Activated naive CD4-positive, alpha-beta T cell treated with anti-CD3 and anti-CD28 coated beads, Interleukin-2, amount 50 U/mL, for 72 hours (primary cell): Measurements from ENCODE around the gene MLYCD. TPM values are rescaled to one million over a fixed set of nuclear protein-coding genes. Genes with fewer than 3 reads are reported as not detected.
A peak's percentile ranks its signal among the peaks of the same experiment; 100 is the strongest.

Experiments
- ATAC-seq, 2 donors: fragments of 150-1000 bp; cut with Tn5 transposase; 2 replicates each; pipeline ENCODE4 v1.10.0; 2021; ENCODE audit warnings: mild to moderate bottlenecking in 2 of 2, moderate library complexity in 2 of 2
- DNase-seq, 2 donors: peaks; one replicate each; pipeline ENCODE4 v3.0.0; 2021 to 2022; ENCODE audit warnings: low spot score in 2 of 2
- H3K27ac Mint-ChIP-seq, 2 donors: one replicate each; pipeline ENCODE4 v1.8.0; 2022; ENCODE audit warnings: mild to moderate bottlenecking in 2 of 2, mixed read lengths in 2 of 2
- H3K36me3 Mint-ChIP-seq, 2 donors: one replicate each; pipeline ENCODE4 v1.8.0; 2022; ENCODE audit warnings: mixed read lengths in 2 of 2
- H3K9me3 Mint-ChIP-seq, 2 donors: one replicate each; pipeline ENCODE4 v1.8.0; 2022; ENCODE audit warnings: mixed read lengths in 2 of 2
- total RNA-seq, 2 donors: library from RNA; stranded (reverse); gene quantifications; one replicate each; pipeline ENCODE4 v1.2.3, GENCODE V29; 2022

The MLYCD gene
- total RNA-seq, 2 donors from 2014 or later = 2.3 to 3.3 TPM

DNA sequence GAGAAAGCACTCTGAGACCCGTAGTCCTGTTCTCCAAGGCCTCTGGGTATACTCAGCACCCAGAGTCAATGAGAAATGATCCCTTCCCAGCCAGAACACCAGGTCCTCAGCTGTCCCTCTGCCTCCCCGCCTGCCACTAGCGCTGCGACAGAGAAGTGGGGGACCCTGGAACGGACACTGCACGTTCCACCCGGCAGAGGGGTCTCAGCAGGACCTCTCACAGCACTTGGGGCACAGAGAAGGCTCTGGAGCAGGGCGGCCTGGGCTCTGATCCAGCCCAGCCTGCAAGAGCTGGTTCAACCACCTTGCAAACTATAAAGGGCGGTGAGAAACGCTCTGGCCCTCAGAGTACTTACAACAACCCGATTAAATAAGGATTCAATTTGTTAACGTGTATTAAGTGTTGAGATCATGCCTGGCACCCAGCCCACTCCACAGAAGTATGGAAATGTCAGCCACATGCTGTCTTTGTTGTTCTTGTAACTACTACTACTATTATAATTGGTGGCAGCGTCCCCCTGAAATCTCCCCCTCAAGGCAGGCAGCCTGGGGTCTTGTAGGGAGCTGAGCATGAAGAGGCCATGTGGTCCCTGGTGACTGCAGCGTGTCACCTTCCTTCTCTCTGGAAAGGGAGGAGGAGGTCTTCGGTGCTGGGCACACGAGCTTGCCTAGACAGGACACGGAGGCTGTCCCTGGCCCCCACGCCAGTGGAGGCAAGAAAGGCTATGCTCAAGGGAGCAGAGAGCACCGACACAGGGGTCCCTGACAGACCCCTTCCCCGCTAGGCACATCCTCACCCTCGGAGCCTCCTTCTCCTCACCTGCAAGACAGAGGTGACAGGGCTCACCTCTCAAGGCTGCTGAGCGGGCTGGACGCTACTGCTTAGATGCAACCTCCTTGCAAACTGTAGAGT lies 56.6 kb downstream of the MLYCD start:
- no peak for ATAC-seq
- Mint-ChIP-seq H3K27ac (no peak overlapping the region), H3K9me3 (no peaks in the 10 kb centered on the region), H3K36me3 (no peaks in the 10 kb centered on the region)
- DNase-seq = no peak

GRCh38 chr16:83956336-83957289 lies 57.7 kb downstream of the MLYCD start:
- peak; percentile 77 to 84 for DNase-seq
- Mint-ChIP-seq H3K9me3 (no peaks in the 10 kb centered on the region), H3K27ac (peak overlapping the region in 1 of 2 donors; percentile 17), H3K36me3 (no peaks in the 10 kb centered on the region)
- peak; percentile 50 to 61 for ATAC-seq

- DNase-seq (no peak), ATAC-seq (no peak)
- Mint-ChIP-seq H3K27ac (peak overlapping the region in 1 of 2 donors; percentile 17), H3K9me3 (no peaks in the 10 kb centered on the region), H3K36me3 (no peaks in the 10 kb centered on the region)
Observed at GRCh38 chr16:83957296-83957855, 58.5 kb downstream of the MLYCD start.

GRCh38 chr16:83958137-83958845 lies 59.4 kb downstream of the MLYCD start:
- no peak for ATAC-seq
- DNase-seq = no peak
- no peaks in the 10 kb centered on the region for H3K36me3 Mint-ChIP-seq
- H3K27ac Mint-ChIP-seq = no peak overlapping the region
- no peaks in the 10 kb centered on the region for H3K9me3 Mint-ChIP-seq

DNA sequence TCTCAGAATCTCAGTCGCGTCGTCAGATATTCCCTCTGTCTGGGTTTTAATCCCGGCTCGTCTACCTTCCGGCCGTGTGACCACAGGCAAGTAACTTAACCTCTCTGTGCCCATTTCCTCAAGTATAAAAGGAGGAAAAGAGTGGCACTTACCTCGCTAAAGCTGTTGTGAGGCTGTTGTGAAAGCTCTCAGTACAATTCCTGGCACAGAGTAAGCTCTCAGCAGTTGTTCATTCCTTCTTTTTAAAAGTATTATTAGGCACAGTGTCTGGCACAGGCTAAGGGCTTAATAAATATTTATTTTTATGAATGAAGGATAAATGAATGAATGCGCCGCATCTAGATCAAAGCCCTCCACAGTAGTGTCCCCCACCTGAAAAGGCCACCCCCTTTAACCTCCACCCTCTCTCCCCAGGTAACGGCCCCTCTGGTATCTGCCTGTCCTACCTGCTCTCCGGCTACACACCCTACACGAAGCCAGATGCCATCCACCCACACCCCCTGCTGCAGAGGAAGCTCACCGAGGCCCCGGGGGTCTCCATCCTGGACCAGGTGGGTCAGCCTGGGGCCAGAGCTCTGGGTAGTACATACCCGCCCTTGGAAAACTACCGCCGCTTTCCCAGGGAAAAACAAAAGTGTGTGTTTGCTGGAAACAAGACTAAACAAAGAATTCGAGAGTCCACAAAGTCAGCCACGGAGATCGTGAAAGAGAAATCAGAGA lies 60.1 kb downstream of the MLYCD start:
- H3K27ac Mint-ChIP-seq = no peak overlapping the region
- no peak for DNase-seq
- no peak for ATAC-seq

DNA sequence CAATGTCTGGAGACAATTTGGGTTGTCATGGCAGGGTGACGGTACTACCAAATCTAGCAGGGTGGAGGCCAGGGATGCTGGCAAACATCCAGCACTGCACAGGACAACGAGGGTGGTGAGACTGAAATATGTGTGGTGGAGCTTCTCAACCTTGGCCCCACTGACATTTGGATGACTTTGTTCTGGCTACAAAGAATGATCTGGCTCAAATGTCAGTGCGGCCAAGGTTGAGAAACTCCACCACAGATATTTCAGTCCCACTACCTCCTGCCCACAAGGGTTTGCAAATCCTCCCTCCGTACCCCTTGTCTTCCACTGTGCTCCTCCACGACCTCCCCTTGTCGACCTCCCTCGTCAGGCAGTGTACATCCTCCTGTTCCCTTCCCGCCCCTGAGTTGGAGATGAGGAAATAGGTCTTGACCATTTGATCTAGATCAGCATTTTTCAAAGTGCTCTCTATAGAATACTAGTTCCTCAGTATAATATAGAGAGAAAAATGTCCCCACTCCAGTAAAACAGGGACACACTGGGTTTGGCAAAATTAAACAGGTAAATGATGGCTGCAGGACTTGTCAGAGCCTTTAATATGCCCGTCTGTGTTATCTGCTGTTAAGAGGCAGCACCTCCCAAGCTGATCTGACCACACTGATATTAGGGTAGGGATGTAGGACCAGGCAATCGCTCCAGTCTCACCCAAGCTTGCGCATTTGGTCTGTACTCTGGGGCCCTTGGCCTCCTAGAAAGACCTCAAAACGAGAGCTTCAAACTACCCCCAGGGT lies 60.9 kb downstream of the MLYCD start:
- ATAC-seq (no peak), DNase-seq (no peak)
- no peaks in the 10 kb centered on the region for H3K9me3 Mint-ChIP-seq
- H3K27ac Mint-ChIP-seq = no peak overlapping the region
- H3K36me3 Mint-ChIP-seq = no peaks in the 10 kb centered on the region

More for the DNA sequence above, 60.1 kb downstream of the MLYCD start:
- H3K36me3 Mint-ChIP-seq = no peaks in the 10 kb centered on the region
- no peaks in the 10 kb centered on the region for H3K9me3 Mint-ChIP-seq

DNA sequence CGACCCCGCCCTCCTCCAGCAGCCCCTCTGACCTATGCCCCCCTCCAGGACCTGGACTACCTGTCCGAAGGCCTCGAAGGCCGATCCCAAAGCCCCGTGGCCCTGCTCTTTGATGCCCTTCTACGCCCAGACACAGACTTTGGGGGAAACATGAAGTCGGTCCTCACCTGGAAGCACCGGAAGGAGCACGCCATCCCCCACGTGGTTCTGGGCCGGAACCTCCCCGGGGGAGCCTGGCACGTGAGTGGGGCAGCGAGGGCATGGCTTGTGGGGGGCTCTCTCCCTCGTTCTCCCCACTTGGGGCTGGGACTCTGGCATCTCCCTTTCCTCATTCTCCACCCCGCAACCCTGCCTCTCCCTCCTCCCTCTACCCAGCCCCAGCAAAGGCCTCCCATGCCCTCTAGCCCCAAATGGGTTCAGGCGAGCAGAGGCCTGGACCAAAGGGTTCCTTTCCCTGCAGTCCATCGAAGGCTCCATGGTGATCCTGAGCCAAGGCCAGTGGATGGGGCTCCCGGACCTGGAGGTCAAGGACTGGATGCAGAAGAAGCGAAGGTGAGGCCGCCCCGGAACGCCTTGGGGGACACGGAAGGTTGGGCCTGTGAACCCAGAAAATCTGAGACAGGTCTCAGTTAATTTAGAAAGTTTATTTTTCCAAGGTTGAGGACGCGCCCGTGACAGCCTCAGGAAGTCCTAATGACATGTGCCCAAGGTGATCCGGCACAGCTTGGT lies 61.8 kb downstream of the MLYCD start:
- ATAC-seq (no peak), DNase-seq (no peak)
- Mint-ChIP-seq H3K27ac (no peak overlapping the region), H3K36me3 (no peaks in the 10 kb centered on the region), H3K9me3 (no peaks in the 10 kb centered on the region)

DNA sequence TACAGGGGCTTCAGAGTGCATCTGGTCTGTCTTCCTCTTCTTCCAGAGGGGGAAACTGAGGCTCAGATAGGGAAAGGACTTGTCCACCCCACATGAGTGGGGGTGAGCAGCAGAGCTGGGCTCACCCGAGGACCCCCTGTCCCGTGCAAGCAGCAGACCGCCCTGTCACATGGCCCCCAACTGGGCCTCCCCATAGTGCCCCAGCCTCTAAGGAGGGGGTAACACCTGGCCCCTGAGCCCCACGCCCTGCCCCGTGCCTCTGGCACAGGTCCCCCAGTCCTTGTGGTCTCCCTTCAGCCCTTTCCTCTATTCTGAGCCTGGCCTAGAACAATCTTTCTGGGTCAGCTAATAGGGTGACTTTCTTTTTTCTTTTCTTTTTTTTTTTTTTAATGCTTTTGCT lies 62.7 kb downstream of the MLYCD start:
- no peak overlapping the region for H3K27ac Mint-ChIP-seq
- DNase-seq = no peak
- no peaks in the 10 kb centered on the region for H3K9me3 Mint-ChIP-seq
- H3K36me3 Mint-ChIP-seq = no peaks in the 10 kb centered on the region
- ATAC-seq = no peak

GRCh38 chr16:83963277-83964119 lies 64.6 kb downstream of the MLYCD start:
- H3K27ac Mint-ChIP-seq = no peak overlapping the region
- H3K36me3 Mint-ChIP-seq = no peaks in the 10 kb centered on the region
- no peaks in the 10 kb centered on the region for H3K9me3 Mint-ChIP-seq
- no peak for DNase-seq
- ATAC-seq = no peak

DNA sequence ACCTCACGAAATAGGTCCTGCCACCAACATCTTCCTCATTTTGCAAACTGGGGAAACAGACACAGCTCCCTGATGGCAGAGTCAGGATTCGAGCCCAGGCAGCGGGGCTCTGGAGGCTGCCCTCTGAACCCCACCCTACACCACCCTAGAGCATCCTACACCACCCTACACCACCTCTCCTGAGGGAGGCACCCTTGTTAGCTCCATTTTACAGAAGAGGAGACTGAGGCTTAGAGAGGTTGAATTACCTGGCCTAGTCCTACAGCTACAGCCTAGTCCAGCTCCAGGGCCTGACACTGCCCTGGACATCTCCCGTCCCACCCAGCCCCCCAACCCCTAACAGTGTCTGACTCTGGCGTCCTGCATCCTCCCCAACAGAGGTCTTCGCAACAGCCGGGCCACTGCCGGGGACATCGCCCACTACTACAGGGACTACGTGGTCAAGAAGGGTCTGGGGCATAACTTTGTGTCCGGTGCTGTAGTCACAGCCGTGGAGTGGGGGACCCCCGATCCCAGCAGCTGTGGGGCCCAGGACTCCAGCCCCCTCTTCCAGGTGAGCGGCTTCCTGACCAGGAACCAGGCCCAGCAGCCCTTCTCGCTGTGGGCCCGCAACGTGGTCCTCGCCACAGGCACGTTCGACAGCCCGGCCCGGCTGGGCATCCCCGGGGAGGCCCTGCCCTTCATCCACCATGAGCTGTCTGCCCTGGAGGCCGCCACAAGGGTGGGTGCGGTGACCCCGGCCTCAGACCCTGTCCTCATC lies 65.9 kb downstream of the MLYCD start:
- no peaks in the 10 kb centered on the region for H3K36me3 Mint-ChIP-seq
- no peak overlapping the region for H3K27ac Mint-ChIP-seq
- H3K9me3 Mint-ChIP-seq = no peaks in the 10 kb centered on the region
- DNase-seq = no peak
- no peak for ATAC-seq

DNA sequence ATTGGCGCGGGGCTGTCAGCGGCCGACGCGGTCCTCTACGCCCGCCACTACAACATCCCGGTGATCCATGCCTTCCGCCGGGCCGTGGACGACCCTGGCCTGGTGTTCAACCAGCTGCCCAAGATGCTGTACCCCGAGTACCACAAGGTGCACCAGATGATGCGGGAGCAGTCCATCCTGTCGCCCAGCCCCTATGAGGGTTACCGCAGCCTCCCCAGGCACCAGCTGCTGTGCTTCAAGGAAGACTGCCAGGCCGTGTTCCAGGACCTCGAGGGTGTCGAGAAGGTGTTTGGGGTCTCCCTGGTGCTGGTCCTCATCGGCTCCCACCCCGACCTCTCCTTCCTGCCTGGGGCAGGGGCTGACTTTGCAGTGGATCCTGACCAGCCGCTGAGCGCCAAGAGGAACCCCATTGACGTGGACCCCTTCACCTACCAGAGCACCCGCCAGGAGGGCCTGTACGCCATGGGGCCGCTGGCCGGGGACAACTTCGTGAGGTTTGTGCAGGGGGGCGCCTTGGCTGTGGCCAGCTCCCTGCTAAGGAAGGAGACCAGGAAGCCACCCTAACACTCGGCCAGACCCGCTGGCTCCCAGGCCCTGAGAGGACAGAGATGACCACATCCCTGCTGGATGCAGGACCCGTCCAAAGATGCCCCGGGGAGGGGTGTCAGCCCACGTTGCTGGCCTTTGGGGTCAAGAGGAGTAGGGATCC lies 66.7 kb downstream of the MLYCD start:
- Mint-ChIP-seq H3K27ac (no peak overlapping the region), H3K36me3 (no peaks in the 10 kb centered on the region), H3K9me3 (no peaks in the 10 kb centered on the region)
- DNase-seq (no peak), ATAC-seq (no peak)

- ATAC-seq (no peak), DNase-seq (no peak)
- no peaks in the 10 kb centered on the region for H3K9me3 Mint-ChIP-seq
- H3K27ac Mint-ChIP-seq = no peak overlapping the region
- H3K36me3 Mint-ChIP-seq = no peaks in the 10 kb centered on the region
Observed at GRCh38 chr16:83966153-83966696, 67.3 kb downstream of the MLYCD start.

GRCh38 chr16:83967091-83967490 lies 68.2 kb downstream of the MLYCD start:
- no peak overlapping the region for H3K27ac Mint-ChIP-seq
- no peak for ATAC-seq
- DNase-seq = no peak
- no peaks in the 10 kb centered on the region for H3K36me3 Mint-ChIP-seq
- H3K9me3 Mint-ChIP-seq = no peaks in the 10 kb centered on the region
